Left colon (tissue), 2 donors: ENCODE data around the gene RBM4B. TPM values are rescaled to one million over a fixed set of nuclear protein-coding genes. Genes with fewer than 3 reads are reported as not detected.
"Not testable (repeated sequence)": the region's sequence is repeated elsewhere in the genome, so short reads cannot be mapped to it uniquely, and the experiment has no call there.

Source experiments
- ATAC-seq: fragments of 200-7000 bp; cut with Tn5 transposase; one replicate; pipeline ENCODE4 v1.9.1; 2020; ENCODE audit warnings: mild to moderate bottlenecking, moderate library complexity
- DNase-seq, 2 donors: peaks; one replicate each; pipeline ENCODE4 v3.0.0-alpha.2; 2020
- intact Hi-C, 2 donors: fragments of 100-400 bp; cut with DNase I in 1 of 2; cut with micrococcal nuclease in 1 of 2; formaldehyde crosslinking; loops; one replicate each; pipeline versions ENCODE4 v1.11.2 to v1.14.0; 2022; cut with DNase I, micrococcal nuclease
- long read RNA-seq: library from polyadenylated mRNA; unstranded; transcript quantifications from one replicate; pipeline ENCODE4 v2.0.0, GENCODE V29; 2021
- total RNA-seq, 2 donors: library from RNA; stranded (reverse); fragmentation: NEBNext Ultra II Directional; extraction: Animal tissue kit (Norgen Biotek cat#: 25700); gene quantifications; one replicate each; pipeline ENCODE4 v1.2.1, GENCODE V29; 2021
- donor health status: DM: no; HTN: no; CAD: no.
- donor health status: DM: yes; HTN: yes; CAD: no.

RBM4B gene, protein sequence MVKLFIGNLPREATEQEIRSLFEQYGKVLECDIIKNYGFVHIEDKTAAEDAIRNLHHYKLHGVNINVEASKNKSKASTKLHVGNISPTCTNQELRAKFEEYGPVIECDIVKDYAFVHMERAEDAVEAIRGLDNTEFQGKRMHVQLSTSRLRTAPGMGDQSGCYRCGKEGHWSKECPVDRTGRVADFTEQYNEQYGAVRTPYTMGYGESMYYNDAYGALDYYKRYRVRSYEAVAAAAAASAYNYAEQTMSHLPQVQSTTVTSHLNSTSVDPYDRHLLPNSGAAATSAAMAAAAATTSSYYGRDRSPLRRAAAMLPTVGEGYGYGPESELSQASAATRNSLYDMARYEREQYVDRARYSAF
- 10 to 100 TPM; 14.7 to 17.6 TPM for total RNA-seq
- long read RNA-seq, transcript RBM4B-206 (2 exons, 1,646 nt): minor isoform, 5 of 19 reads
- long read RNA-seq, transcript RBM4B-201 (4 exons, 1,840 nt): major isoform, 8 of 19 reads
- long read RNA-seq, partial matches to known transcripts: 1 of 19 reads
- long read RNA-seq, other reads (novel, unspliced or antisense): 4 of 19 reads

DNA sequence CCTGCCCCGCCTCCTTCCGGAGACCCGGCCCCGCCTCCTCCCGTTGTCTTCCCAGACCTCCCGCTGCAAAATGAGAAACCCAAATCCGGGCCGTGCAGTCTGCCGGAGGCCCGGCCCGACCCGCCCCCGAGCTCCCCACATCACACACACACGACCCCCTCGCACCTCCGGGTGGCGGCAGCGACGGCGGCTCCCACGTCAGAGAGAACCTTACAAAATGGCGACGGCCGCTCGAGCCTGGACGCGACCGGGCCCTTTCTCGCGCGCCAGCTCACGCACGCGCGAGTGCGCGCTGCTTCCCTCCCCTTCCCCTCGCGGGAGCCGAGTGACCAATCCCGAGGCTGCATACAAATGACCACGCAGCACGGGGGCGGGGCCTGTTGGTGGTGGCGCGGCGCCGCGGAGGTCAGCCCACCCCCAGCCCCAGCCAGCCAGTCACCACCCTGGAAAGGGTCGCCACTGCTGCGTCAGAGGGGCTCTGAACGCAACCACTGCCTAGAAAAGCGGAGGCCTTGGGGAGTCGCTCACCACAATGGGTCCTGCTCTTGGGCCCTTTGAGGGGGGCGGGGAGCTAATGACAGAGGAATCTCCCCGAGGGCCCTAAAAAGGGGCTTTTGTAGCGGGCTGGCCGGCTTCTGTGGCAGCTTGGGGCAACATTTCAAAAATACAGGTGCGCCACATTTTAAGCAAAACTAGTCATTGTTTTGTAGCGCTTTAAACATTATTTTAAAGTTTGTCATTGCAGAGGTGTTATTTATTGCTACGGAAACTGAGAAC lies at the start of gene RBM4B:
RBM4B (minus strand) TSS at position 289 of the 777 bp plus-strand sequence. CDS start 808 bp downstream, outside the sequence.
- ATAC-seq: peak; percentile 95
- intact Hi-C loops: loop anchor here in 1 of 2 donors (5.0 to 10.0 kb wide), 2 partner anchors 95 to 273 kb away; no protein-coding TSS in a partner anchor
- peak; percentile 96 to 98 for DNase-seq

DNA sequence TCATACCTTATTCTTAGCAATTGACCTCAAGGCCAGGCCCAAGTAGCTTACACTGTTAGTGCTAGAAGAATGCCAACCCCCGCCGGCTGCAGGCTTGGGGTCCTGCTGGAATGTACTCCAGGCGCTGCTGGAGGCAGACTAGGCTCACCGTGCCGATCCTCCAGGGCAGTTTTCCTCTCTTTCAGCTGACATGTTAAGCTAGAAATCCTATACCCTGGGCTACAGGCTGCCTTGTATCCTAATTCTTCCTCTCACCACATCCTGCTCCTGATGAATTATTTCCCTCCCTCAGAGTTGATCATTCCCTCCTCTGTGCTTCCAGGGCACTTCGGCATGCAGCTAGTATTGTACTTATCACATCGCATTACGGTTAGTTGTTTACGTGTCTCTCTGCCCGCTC lies 48.0 kb upstream of the RBM4B start:
- ATAC-seq: no peak
- no peak for DNase-seq
- intact Hi-C loops: no loop called here

DNA sequence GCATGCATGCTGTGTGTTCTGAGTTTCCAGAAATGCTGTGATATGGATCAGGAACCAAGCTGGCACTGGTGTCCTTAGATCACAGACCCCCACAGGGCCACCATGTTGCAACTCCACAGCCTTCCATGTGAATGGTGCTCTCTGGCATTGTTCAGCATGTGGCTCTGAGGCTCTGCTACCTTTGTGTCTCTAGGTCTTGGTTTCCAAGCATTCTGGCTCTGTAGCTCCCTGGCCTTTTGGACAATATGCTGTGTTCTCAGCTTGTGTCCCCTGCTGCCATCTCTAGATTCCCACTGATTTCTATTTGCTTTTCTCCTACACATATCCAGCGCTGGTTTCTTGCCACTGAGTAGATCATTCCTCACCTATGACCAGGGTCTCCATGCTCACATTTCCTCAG lies 47.4 kb upstream of the RBM4B start:
- no peak for ATAC-seq
- no peak for DNase-seq
- intact Hi-C loops: no loop called here

DNA sequence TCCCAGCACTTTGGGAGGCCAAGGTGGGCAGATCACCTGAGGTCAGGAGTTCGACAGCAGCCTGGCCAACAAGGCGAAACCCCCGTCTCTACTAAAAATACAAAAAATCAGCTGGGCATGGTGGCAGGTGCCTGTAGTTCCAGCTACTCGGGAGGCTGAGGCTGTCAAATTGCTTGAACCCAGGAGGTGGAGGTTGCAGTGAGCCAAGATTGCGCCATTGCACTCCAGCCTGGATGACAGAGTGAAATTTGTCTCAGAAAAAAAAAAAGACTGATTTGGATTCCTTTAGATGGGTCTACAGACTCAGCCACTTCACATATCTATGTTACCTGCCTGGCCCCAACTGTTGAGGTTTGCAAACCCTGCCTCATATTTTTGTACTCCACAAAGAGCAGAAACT lies 46.5 kb upstream of the RBM4B start:
- intact Hi-C loops, DNase-seq, ATAC-seq: not testable (repeated sequence)

DNA sequence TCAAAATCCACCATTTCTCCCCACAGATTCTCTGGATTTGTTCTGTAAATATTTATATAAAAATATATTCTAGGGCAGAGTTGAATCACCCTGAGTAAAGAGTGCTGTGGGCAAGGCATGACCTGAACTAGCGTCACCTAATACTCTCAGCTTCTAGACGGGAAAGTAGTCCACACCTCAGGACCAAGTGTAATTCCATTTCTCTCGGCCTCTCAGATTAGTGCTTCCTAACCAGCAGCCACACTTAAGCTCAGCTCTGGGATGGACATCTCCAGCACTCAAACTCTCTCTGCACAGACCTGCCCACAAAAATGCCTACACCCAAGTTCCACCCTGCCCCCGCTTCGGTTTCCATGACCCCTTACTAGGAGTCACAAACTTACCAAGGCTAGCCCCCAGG lies 46.0 kb upstream of the RBM4B start:
- ATAC-seq (no peak), DNase-seq (no peak)
- intact Hi-C loops: no loop called here

DNA sequence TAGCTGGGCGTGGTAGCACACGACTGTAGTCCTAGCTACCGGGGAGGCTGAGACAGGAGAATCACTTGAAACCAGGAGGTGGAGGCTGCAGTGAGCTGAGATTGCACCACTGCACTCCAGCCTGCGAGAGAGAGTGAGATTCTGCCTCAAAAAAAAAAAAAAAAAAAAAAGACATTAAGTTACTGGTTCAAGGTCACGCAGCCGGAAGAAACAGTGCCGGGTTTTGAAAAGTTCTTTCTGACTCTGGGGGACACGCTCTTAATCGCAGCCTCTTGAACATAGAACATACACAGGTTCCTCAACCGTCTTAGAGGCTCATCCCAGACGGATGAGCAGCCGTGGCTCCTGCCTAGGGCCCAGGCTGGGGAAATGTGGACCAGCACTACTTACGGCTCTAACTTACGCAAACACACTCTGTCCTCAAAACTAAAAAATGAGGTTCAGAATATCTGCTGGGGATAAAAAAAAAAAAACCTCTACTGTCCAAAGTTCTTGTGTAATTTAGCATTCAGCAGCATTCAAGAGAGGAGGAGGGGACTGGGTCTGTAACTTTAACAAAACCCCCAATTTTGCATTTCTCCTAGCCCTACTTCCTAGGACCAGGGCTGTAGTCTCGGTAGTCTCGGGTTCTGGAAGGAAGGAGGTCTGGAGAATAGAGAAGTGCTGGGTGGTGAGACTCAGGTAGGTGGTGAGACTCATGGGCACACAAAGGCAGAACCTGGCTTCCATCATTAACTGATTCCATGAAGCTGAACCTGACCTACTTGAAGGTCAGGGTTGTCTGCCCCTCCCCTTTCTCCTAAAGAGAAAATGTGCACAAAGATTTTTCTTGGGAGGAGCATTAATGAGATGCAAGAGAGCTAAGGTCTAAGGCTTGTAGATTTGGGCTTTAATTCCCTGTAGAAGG lies 45.3 kb upstream of the RBM4B start:
- DNase-seq: no peak
- intact Hi-C loops: no loop called here
- no peak for ATAC-seq

DNA sequence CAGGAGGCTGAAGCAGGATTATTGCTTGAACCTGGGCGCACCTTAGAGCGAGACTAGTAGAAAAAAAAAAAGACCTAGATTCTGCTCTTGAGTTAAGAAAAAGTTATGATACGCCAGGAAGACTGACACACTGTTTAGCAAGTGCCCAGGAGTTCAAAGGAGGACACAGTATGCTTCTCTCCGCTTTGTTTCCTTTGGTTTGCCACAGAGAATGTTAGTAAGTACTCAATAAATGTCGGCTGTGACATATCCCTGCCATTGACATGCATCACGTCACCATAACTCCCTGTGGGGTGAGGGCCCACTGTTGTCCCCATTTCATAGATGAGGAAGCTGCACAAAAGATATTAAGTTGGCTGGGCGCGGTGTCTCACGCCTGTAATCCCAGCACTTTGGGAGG lies 44.3 kb upstream of the RBM4B start:
- intact Hi-C loops: no loop called here
- no peak for ATAC-seq

DNA sequence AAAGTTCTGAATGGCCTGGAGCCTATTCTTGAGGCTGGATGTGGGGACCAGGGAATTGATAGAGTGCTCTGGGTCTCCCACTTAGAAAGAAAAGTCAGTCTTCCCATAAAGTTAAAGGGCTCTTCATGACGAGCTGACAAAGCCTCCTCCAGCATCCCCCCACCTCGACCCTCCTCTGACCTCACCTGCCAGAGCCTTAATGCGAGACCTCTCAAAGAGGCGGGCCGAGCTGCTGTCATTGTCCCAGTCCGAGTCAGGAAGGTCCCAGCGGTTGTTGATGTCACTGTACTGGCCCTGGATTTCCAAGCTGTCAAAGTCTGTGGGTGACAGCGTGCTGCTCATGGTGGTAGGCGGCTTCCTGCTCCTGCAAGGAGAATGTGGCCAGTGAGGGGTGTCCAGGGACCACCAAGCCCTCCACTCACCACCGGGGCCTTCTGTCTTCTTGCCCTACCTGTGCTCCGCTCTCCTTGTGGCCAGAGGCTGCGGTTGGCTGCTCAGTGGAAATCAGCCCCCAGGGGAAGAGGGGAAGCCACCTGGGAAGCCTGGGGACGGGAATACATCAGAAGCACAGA lies 43.3 kb upstream of the RBM4B start:
- no peak for DNase-seq
- intact Hi-C loops: no loop called here
- ATAC-seq: no peak

More for the DNA sequence above, 44.3 kb upstream of the RBM4B start:
- DNase-seq: no peak

DNA sequence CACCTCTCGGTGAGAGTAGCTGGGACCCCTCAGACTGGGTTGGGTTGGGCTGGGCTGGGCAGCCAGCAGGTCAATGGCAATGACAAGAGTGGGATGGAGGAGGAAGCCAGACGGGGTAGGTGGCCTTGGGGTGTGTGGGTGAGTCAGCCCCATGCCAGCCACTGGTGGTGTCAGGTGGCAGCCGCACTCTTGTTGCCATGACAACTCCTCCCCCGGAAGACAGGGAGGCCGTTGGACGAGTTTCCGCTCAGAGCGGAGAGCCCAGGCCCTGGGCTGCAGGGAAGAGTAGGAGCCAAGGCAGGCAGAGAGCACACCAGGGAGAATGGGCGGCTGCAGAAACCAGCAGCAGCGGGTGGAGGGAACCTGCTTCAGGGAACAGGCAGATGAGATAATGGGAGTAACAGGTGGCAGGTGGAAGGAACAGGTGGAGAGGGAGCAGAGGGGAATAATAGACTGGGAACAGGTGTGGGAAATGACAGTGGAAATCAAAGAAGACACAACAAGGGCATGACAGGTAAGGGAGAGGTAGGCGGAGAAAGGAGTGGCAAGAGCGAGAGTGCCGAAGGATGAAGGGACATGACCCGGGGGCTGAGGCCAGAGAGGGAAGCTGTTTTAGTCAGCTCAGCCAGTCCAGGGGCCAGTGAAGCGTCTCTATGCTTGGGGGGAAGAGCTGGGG lies 42.7 kb upstream of the RBM4B start:
- ATAC-seq: peak; percentile 72
- intact Hi-C loops: no loop called here
- DNase-seq: peak; percentile 42 to 81

DNA sequence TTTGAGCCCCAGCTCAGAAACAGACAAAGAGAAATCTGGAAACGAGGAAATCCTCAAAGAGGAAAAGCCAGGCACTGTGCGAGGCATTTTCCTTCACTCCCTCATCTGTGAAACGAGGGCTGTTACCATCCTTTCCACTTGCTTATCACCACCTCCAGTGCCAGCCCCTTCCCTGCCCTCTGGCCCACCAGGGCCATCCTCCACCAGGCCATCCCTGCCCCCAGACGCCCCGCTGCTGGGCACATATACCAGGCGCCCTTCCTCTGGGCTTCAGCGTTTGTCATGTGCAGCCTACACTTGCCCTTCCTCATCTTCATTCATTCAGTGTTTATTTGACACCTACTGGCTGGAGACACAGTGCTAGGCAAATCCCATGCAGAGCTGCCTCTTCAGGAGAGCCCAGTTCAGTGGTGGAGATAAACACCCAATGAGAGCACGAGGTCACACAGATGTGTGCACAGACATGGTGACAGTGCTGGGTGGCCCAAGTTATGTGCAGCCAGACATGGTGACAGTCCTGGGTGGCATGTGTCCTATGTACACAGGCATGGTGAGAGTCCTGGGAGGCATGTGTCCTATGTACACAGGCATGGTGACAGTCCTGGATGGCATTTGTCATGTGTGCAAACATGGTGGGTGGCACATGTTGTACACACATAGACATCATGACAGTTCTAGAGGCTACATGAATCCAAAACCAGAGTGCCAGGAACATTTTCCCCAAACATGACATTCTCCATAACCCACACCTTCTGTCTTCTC lies 41.6 kb upstream of the RBM4B start:
- DNase-seq (no peak), ATAC-seq (peak; percentile 12)
- intact Hi-C loops: no loop called here

DNA sequence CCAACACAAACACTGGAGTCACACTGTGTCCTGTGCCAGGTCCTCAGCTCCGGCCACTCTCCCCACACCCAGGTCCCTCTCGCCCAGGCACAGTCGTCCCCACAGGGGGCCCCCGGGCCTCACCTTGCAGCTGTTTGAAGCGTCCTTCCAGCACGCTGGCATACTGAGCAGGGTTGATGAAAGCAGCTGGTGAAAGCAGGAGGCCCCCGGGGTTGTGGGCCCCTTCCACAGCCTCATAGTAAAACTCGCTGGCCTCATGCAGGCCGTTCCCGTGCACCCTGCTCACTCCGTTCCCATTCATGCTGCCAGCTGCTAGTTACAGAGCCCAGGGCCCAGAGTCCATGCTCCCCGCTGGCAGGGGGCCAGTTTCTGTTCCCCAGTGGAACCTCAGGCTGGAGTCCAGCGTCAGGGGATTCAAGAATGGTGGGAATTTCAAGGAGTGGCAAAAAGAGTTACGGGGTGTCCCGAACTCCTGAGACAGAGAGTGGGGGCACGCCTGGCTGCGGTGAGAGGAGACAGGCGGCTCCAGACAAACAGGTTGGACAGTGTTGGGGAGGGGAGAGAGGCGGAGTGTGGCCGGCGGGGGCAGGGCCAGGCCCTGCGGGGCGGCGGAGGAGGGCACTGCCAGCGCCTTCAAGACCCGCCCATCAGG lies 40.8 kb upstream of the RBM4B start:
- intact Hi-C loops: no loop called here
- ATAC-seq (peak; percentile 79), DNase-seq (peak; percentile 58 to 68)

DNA sequence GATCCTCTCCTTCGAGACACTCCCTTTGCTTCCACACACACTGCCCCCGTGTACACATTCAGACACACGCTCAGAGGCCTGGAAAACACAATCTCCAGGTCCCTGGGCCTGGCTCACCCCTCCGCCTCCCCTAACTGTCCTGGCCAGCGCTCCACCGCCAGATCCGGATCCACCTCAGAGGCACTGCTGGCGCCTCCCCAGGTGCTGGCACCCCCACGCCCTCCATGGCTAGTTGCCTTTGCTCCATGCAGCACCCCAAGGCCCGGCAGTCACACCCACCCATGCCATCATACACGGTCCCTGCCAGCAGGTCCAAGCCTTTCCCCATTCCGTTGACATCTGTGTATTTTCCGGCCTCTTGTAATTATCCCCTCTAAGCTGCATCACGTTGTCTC lies 40.2 kb upstream of the RBM4B start:
- DNase-seq (no peak), ATAC-seq (peak; percentile 7)
- intact Hi-C loops: no loop called here

DNA sequence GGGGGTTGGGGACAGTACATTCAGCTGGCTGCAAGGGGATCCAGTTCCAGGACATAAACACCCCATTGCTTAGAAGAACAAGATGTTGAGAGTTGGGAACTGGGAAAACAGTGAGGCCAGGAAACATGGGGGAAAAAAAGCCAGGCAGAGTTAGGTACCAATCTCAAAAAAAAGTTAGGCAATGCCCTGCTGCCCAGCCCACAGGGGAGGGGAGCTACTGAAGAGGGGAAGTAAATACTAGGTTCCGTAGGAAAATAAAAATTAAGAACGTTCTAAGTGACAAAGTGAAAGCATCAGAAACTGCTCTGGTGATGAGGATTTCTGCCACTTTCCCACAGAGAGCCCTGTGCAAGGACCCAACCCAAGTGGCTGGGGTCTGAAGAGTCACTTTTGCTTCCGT lies 39.3 kb upstream of the RBM4B start:
- intact Hi-C loops: no loop called here
- DNase-seq (no peak), ATAC-seq (no peak)

DNA sequence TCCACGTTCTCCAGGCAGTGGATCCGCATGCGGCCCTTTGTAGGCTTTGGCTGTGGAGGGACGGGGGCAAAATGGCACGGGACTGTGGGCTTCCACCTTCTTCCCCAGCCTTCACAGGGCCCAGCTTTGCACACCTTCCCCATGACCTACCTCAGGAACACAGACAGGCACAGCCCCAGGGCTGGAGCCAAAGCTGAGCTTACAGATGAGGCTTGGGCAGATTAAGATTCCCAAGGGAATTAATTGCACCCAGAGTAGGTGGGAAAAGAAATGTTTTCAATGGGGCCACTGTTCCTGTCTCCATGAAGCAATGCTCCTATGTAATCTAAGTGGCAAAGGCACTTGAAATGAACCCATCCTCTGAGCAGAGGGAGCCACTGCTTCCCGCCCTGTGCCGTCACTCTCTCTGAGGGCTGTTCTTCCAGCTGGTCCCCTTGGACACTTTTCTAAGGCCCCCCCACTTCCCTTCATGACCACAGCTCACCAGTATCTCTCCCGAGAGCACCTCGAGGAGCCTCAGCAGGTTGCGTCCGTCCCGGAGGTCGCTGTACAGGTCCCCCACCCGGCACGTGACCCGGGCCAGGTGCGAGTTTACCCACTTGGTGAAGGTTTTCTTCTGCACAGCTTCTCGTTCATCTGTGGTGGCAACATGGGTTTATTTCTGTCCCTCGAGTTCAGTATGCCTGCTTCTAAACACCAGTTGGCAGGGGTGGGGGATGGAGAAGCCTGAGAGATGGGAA lies 37.8 kb upstream of the RBM4B start:
- intact Hi-C loops: no loop called here
- ATAC-seq (no peak), DNase-seq (no peak)

DNA sequence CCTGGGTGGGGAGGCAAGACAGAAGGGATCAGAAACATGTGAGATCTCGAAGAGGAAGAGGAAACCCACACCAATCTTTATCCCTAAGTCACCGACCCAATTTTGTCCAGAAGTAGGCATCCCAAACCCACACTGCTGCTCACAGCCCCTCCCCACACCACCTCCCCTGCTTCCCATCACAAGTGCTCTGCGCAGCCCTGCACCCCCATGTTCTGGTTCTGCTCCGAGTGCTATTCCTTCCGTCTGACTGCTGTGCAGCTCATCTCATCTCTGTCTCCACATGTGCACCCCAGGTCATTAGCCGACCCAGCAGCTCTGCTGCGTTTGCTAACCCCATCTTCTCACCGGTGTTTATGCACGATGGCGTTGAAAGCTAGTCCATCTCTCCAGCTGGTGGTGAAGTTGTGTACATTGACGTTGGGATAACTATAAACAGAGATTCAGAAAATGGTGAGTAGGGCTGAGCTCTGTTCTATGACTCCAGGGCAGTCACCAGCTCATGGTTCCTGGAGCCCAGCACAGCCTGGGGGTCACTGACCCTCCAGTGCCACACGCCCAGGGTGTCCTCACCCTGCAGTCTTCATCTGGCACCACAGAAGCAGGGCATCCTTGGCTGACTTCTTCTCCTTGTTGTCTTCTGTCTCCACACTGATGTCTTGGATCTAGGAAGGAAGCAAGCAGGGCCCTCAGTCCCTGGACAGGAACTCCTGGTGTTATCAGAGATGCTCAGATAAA lies 36.2 kb upstream of the RBM4B start:
- ATAC-seq (no peak), DNase-seq (no peak)
- intact Hi-C loops: no loop called here
